GM12878 (cell line): ENCODE results near the gene UMAD1. TPM values are rescaled to one million over a fixed set of nuclear protein-coding genes. Genes with fewer than 3 reads are reported as not detected.

Experiments used
- ATAC-seq: fragments of 200-7000 bp; cut with Tn5 transposase; 3 replicates; pipeline ENCODE4 v1.9.1; 2020; ENCODE audit warnings: mild to moderate bottlenecking, moderate library complexity
- BruUV-seq: library from RNA; stranded (reverse); fragments of 400-500 nt; replicated peaks from 2 replicates; lab custom pipeline; 2021; lab: Mats Ljungman, UMichigan
- CTCF ChIA-PET: fragments of 300-600 bp; sonication (Branson Sonifier 250); formaldehyde crosslinking; extraction: SDS; loops from one replicate; lab custom pipeline; 2021; ENCODE audit warnings: inconsistent platforms; lab: Yijun Ruan, JAX
- POLR2A ChIA-PET: fragments of 350-600 bp; formaldehyde crosslinking; extraction: SDS; loops from one replicate; lab custom pipeline; 2021; ENCODE audit warnings: inconsistent platforms; lab: Charles Lee
- RAD21 ChIA-PET: fragments of 300-600 bp; sonication (Branson Sonifier 250); formaldehyde crosslinking; loops from one replicate; lab custom pipeline; 2023; ENCODE audit warnings: antibody characterized with exemption; ENCODE audit not compliant: unreplicated experiment; lab: Charles Lee
- SMC1A ChIA-PET: fragments of 300-600 bp; sonication (Branson Sonifier 250); formaldehyde crosslinking; loops from one replicate; lab custom pipeline; 2023; ENCODE audit not compliant: unreplicated experiment, uncharacterized antibody; lab: Charles Lee
- DNase-seq: peaks from one replicate; pipeline ENCODE4 v3.0.0-alpha.2; 2011; ENCODE audit warnings: low read depth, low spot score
- FAIRE-seq: peaks from 3 replicates; lab custom pipeline; 2011; peaks lifted over from hg19 to GRCh38; lab: Jason Lieb, UNC
- H2AFZ ChIP-seq: 2 replicates; pipeline ENCODE4 v1.6.0; 2011; ENCODE audit warnings: low read depth, low read length, control low read depth; ENCODE audit not compliant: control insufficient read depth
- H3K27ac ChIP-seq: 2 replicates; pipeline ENCODE4 v1.5.1; 2011; ENCODE audit warnings: control low read depth; ENCODE audit not compliant: control insufficient read depth, insufficient read depth
- H3K27me3 ChIP-seq, 2 experiments: replicated peaks in 1 of 2; 2 replicates each; pipeline versions ENCODE4 v1.6.0 to v1.6.1; 2011; ENCODE audit warnings: low read length in 1 of 2; ENCODE audit not compliant: control insufficient read depth in 2 of 2, insufficient read depth in 2 of 2
- H3K36me3 ChIP-seq, 2 experiments: 2 replicates each; pipeline ENCODE4 v1.5.1; 2011; ENCODE audit warnings: low read length in 1 of 2; ENCODE audit not compliant: control insufficient read depth in 2 of 2, insufficient read depth in 2 of 2
- H3K4me1 ChIP-seq: 2 replicates; pipeline ENCODE4 v1.6.1; 2011; ENCODE audit warnings: mild to moderate bottlenecking, low read length, moderate library complexity, mixed read lengths; ENCODE audit not compliant: control insufficient read depth, insufficient read depth
- H3K4me2 ChIP-seq: 2 replicates; pipeline ENCODE4 v1.6.0; 2011; ENCODE audit warnings: control low read depth; ENCODE audit not compliant: control insufficient read depth, insufficient read depth
- H3K4me3 ChIP-seq: fragments of 200-600 bp; sonication (generic); 2 replicates; pipeline ENCODE4 v1.5.1; 2016
- H3K79me2 ChIP-seq: 2 replicates; pipeline ENCODE4 v1.6.0; 2011; ENCODE audit warnings: low read length; ENCODE audit not compliant: control insufficient read depth, insufficient read depth
- H3K9ac ChIP-seq: 2 replicates; pipeline ENCODE4 v1.8.0; 2011; ENCODE audit warnings: low read length, control low read depth, mixed read lengths; ENCODE audit not compliant: control insufficient read depth, insufficient read depth
- H3K9me3 ChIP-seq: replicated peaks from 3 replicates; pipeline ENCODE4 v1.5.1; 2011; ENCODE audit warnings: mild to moderate bottlenecking, low read length; ENCODE audit not compliant: control insufficient read depth, insufficient read depth
- H4K20me1 ChIP-seq: 2 replicates; pipeline ENCODE4 v1.6.0; 2011; ENCODE audit not compliant: control insufficient read depth, insufficient read depth
- BRCA1 ChIP-seq: IDR thresholded peaks from 2 replicates; pipeline ENCODE4 v1.6.1; 2011; ENCODE audit warnings: low read depth, low read length, improper control_type of control experiment
- CBX3 ChIP-seq: fragments of 200-600 bp; sonication (generic); IDR thresholded peaks from 2 replicates; pipeline ENCODE4 v1.6.1; 2016; ENCODE audit warnings: low read depth, borderline replicate concordance
- DPF2 ChIP-seq: fragments of 450-650 bp; IDR thresholded peaks from 2 replicates; pipeline ENCODE4 v1.6.1; 2017; ENCODE audit warnings: mild to moderate bottlenecking
- EED ChIP-seq: sonication (generic); IDR thresholded peaks from 2 replicates; pipeline ENCODE4 v1.6.1; 2016; ENCODE audit warnings: antibody characterized with exemption, low read depth
- NFIC ChIP-seq: IDR thresholded peaks from 2 replicates; pipeline ENCODE4 v1.6.1; 2012; ENCODE audit warnings: low read depth, mild to moderate bottlenecking, inconsistent platforms, low read length, moderate library complexity
- NRF1 ChIP-seq: conservative IDR thresholded peaks from 2 replicates; pipeline ENCODE4 v1.6.1; 2011; ENCODE audit warnings: mild to moderate bottlenecking, low read depth, low read length, improper control_type of control experiment
- RBBP5 ChIP-seq: fragments of 200-600 bp; sonication (generic); conservative IDR thresholded peaks from 2 replicates; pipeline ENCODE4 v1.6.1; 2016
- RUNX3 ChIP-seq: IDR thresholded peaks from 2 replicates; pipeline ENCODE4 v1.6.1; 2012; ENCODE audit warnings: low read length, inconsistent platforms
- SMARCA5 ChIP-seq: fragments of 450-650 bp; IDR thresholded peaks from 2 replicates; pipeline ENCODE4 v1.6.1; 2017; ENCODE audit warnings: mild to moderate bottlenecking
- TAF1 ChIP-seq: IDR thresholded peaks from 2 replicates; pipeline ENCODE4 v1.6.1; 2011; ENCODE audit warnings: mild to moderate bottlenecking, low read depth, low read length, borderline replicate concordance
- TCF7 ChIP-seq: IDR thresholded peaks from 2 replicates; pipeline ENCODE4 v1.6.1; 2014; ENCODE audit warnings: antibody characterized with exemption, borderline replicate concordance
- WRNIP1 ChIP-seq: IDR thresholded peaks from 2 replicates; pipeline ENCODE4 v1.6.1; 2011; ENCODE audit warnings: low read depth, low read length, improper control_type of control experiment, borderline replicate concordance
- ZNF217 ChIP-seq: fragments of 450-650 bp; IDR thresholded peaks from 2 replicates; pipeline ENCODE4 v1.6.1; 2017; ENCODE audit warnings: antibody characterized with exemption, mild to moderate bottlenecking
- ZNF24 ChIP-seq: fragments of 450-650 bp; IDR thresholded peaks from 2 replicates; pipeline ENCODE4 v1.6.1; 2017; ENCODE audit warnings: antibody characterized with exemption, mild to moderate bottlenecking
- ZNF622 ChIP-seq: fragments of 450-650 bp; IDR thresholded peaks from 2 replicates; pipeline ENCODE4 v1.6.1; 2017; ENCODE audit warnings: mild to moderate bottlenecking, inconsistent platforms
- WGBS: methylation state at CpG from one replicate; pipeline ENCODE4 v1.1.6; 2016; ENCODE audit warnings: low lambda C conversion rate; ENCODE audit not compliant: insufficient replicate concordance, insufficient coverage; ENCODE audit errors: missing lambda C conversion rate; 5-methylcytosine and 5-hydroxymethylcytosine counted together
- in situ Hi-C: fragments of 300-500 bp; cut with MboI; formaldehyde crosslinking; loops from 9 replicates; pipeline ENCODE4 v1.14.3; 2018; ENCODE audit warnings: mixed read lengths
- intact Hi-C: fragments of 100-400 bp; cut with micrococcal nuclease; formaldehyde crosslinking; loops from one replicate; pipeline ENCODE4 v1.14.2; 2022; ENCODE audit not compliant: unreplicated experiment
- polyA plus RNA-seq, 11 experiments: library from polyadenylated mRNA; depleted of rRNA in 4 of 11; unstranded in 6 of 11; stranded (reverse) in 5 of 11; fragments of >200 nt; fragmentation: Nextera tagmentation in 4 of 11; fragmentation: Illumina TruSeq in 1 of 11; extraction: Ambion mirVana in 4 of 11; extraction: Trizol in 1 of 11; gene quantifications; 1 replicate in 1 of 11; 2 replicates in 10 of 11; pipeline versions ENCODE4 v1.2.1 to v1.2.3, GENCODE V29; 2011 to 2016; ENCODE audit warnings: inconsistent platforms in 2 of 11, missing spikeins in 2 of 11, low read depth in 1 of 11
- total RNA-seq, 4 experiments: library from RNA; depleted of rRNA in 3 of 4; stranded (reverse); fragments of >200 nt in 3 of 4; fragmentation: Illumina TruSeq in 1 of 4; extraction: Trizol in 1 of 4; gene quantifications; 2 replicates each; pipeline versions ENCODE4 v1.2.1 to v1.2.3, GENCODE V29; 2013 to 2021
- TF ChIP-seq, protein P1 (sequence below): fragments of 450-650 bp; conservative IDR thresholded peaks from 2 replicates; pipeline ENCODE4 v1.6.1; 2017; ENCODE audit warnings: mild to moderate bottlenecking, moderate library complexity
- TF ChIP-seq, protein P2 (sequence below): IDR thresholded peaks from 2 replicates; pipeline ENCODE4 v1.6.1; 2011; ENCODE audit warnings: low read depth, low read length, improper control_type of control experiment, borderline replicate concordance

The UMAD1 gene
- total and polyA plus RNA-seq, 10 of the 15 experiments (the other 5 are each of a cell fraction or from before 2014, with no cell fraction given): 6.0 to 28.6 (median 9.3) TPM

GRCh38 chr7:7916064-7916463 lies 275.5 kb downstream of the UMAD1 start:
- ChIA-PET CTCF (interaction anchor here (0.7 kb wide), 1 partner anchor 10 kb away, joined by 3 read pairs; no protein-coding TSS in a partner anchor), POLR2A (no interaction called here)
- no TSS peak for BruUV-seq
- WGBS: 95% methylated on average over 1 of the region's 1 CpG
- ATAC-seq (no peak), DNase-seq (no peak)
- Histone ChIP-seq H3K9me3 (no peaks in the 10 kb centered on the region; the same call in 2 of the 3 replicates), H3K4me3 (no peak overlapping the region), H2AFZ (no peak overlapping the region), H3K36me3 (no peaks in the 10 kb centered on the region), H4K20me1 (no peaks in the 10 kb centered on the region), H3K79me2 (no peaks in the 10 kb centered on the region), H3K4me2 (no peak overlapping the region)
- TF ChIP-seq NRF1 (no peak), CBX3 (no peak), WRNIP1 (no peak)
- TF ChIP-seq, all 136 proteins: peak for 0
- FAIRE-seq: no peak
- in situ Hi-C loops: no loop called here
- ChIA-PET SMC1A (no interaction called here), RAD21 (interaction anchor here (0.9 kb wide), 1 partner anchor 96 kb away, joined by 3 read pairs; no protein-coding TSS in a partner anchor)
- Histone ChIP-seq H3K27ac (no peak overlapping the region), H3K4me1 (peaks cover 23% of the 10 kb centered on the region), H3K27me3 (no peaks in the 10 kb centered on the region), H3K9ac (no peak overlapping the region)
- intact Hi-C loops: loop anchor here (5.0 kb wide), 1 partner anchor 216 kb away; no protein-coding TSS in a partner anchor

- Histone ChIP-seq H3K79me2 (no peaks in the 10 kb centered on the region; the same call in 1 of the 2 replicates), H3K27me3 (no peaks in the 10 kb centered on the region), H3K27ac (no peak overlapping the region), H3K36me3 (no peaks in the 10 kb centered on the region), H3K4me1 (peaks cover 34% of the 10 kb centered on the region), H3K9me3 (peaks cover 3% of the 10 kb centered on the region), H3K4me3 (no peak overlapping the region), H3K9ac (no peak overlapping the region), H2AFZ (no peak overlapping the region), H3K4me2 (no peak overlapping the region), H4K20me1 (no peaks in the 10 kb centered on the region)
- intact Hi-C loops: loop anchor here (5.0 kb wide), 1 partner anchor 215 kb away; no protein-coding TSS in a partner anchor
- WGBS: 100% methylated on average over 1 of the region's 1 CpG
- SMC1A ChIA-PET: interaction anchor here (0.9 to 4.2 kb wide), 10 partner anchors 8 to 146 kb away, joined by 3 to 59 read pairs (median 12); no protein-coding TSS in a partner anchor
- DNase-seq (no peak), ATAC-seq (no peak), FAIRE-seq (no peak)
- POLR2A ChIA-PET: interaction anchor here (1.0 to 1.6 kb wide), 3 partner anchors 9 to 50 kb away, joined by 3 to 4 read pairs (median 3); partner anchors contain the start of gene GLCCI1
- in situ Hi-C loops: no loop called here
- no TSS peak for BruUV-seq
- CTCF ChIA-PET: interaction anchor here (3.1 kb wide), 1 partner anchor 49 kb away, joined by 15 read pairs; no protein-coding TSS in a partner anchor
- RAD21 ChIA-PET: interaction anchor here (1.0 to 3.7 kb wide), 6 partner anchors 27 to 273 kb away, joined by 3 to 52 read pairs (median 14); partner anchors contain the start of gene GLCCI1
- no peak for TF ChIP-seq TAF1
- no peak for TF ChIP-seq DPF2
- TF ChIP-seq ZNF622: no peak
- TF ChIP-seq ZNF217: no peak
- TF ChIP-seq BRCA1: no peak
- no peak for TF ChIP-seq SMARCA5
- no peak for TF ChIP-seq RBBP5
- TF ChIP-seq NFIC: no peak
- no peak for TF ChIP-seq TCF7
- TF ChIP-seq ZNF24: no peak
- TF ChIP-seq RUNX3: no peak
- TF ChIP-seq EED: no peak
- TF ChIP-seq, protein P1, sequence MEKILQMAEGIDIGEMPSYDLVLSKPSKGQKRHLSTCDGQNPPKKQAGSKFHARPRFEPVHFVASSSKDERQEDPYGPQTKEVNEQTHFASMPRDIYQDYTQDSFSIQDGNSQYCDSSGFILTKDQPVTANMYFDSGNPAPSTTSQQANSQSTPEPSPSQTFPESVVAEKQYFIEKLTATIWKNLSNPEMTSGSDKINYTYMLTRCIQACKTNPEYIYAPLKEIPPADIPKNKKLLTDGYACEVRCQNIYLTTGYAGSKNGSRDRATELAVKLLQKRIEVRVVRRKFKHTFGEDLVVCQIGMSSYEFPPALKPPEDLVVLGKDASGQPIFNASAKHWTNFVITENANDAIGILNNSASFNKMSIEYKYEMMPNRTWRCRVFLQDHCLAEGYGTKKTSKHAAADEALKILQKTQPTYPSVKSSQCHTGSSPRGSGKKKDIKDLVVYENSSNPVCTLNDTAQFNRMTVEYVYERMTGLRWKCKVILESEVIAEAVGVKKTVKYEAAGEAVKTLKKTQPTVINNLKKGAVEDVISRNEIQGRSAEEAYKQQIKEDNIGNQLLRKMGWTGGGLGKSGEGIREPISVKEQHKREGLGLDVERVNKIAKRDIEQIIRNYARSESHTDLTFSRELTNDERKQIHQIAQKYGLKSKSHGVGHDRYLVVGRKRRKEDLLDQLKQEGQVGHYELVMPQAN: no peak
- TF ChIP-seq, protein P2, sequence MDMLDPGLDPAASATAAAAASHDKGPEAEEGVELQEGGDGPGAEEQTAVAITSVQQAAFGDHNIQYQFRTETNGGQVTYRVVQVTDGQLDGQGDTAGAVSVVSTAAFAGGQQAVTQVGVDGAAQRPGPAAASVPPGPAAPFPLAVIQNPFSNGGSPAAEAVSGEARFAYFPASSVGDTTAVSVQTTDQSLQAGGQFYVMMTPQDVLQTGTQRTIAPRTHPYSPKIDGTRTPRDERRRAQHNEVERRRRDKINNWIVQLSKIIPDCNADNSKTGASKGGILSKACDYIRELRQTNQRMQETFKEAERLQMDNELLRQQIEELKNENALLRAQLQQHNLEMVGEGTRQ: no peak
These were observed 277.0 kb downstream of the UMAD1 start for GRCh38 chr7:7917593-7917992.
